ENCODE measurements around the gene CALCOCO1. TPM values are rescaled to one million over a fixed set of nuclear protein-coding genes. Genes with fewer than 3 reads are reported as not detected.

Gene CALCOCO1
- total and polyA plus RNA-seq, 2 of the 13 experiments (the other 11 are each of a cell fraction or from before 2014, with no cell fraction given), result 7.7 to 47.7 TPM

GRCh38 chr12:53727310-53728041 lies at the start of gene CALCOCO1 (continued):
- no peak for TF ChIP-seq ZNF142 (CRISPR knock-in tag; IDR thresholded peaks at IDR 0.05)
- no peak for TF ChIP-seq MXD1 (CRISPR knock-in tag; IDR thresholded peaks at IDR 0.05)
- 0 out of 2 replicates have a peak, but pooled peaks have one; percentile 39 for TF ChIP-seq HES4 (CRISPR knock-in tag; IDR thresholded peaks at IDR 0.05; ENCODE audit: borderline replicate concordance)
- TF ChIP-seq SRY (CRISPR knock-in tag; IDR thresholded peaks at IDR 0.05), result no peak
- TF ChIP-seq CEBPG (CRISPR knock-in tag; IDR thresholded peaks at IDR 0.05), result peak; percentile 27; the same call in 1 of the 2 replicates
- 0 out of 2 replicates have a peak, but pooled peaks have one; percentile 29 for TF ChIP-seq ZSCAN31 (CRISPR knock-in tag; IDR thresholded peaks at IDR 0.05; ENCODE audit: low read depth)
- TF ChIP-seq ZNF605 (CRISPR knock-in tag; IDR thresholded peaks at IDR 0.05), result peak; percentile 48; the same call in 1 of the 2 replicates
- no peak for TF ChIP-seq ASH2L (IDR thresholded peaks at IDR 0.05; ENCODE audit: insufficient read length, low read depth, low read length)
- TF ChIP-seq, protein P1, sequence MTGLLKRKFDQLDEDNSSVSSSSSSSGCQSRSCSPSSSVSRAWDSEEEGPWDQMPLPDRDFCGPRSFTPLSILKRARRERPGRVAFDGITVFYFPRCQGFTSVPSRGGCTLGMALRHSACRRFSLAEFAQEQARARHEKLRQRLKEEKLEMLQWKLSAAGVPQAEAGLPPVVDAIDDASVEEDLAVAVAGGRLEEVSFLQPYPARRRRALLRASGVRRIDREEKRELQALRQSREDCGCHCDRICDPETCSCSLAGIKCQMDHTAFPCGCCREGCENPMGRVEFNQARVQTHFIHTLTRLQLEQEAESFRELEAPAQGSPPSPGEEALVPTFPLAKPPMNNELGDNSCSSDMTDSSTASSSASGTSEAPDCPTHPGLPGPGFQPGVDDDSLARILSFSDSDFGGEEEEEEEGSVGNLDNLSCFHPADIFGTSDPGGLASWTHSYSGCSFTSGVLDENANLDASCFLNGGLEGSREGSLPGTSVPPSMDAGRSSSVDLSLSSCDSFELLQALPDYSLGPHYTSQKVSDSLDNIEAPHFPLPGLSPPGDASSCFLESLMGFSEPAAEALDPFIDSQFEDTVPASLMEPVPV (CRISPR knock-in tag; IDR thresholded peaks at IDR 0.05), result no peak
- TF ChIP-seq ZNF451 (CRISPR knock-in tag; IDR thresholded peaks at IDR 0.05), result 0 out of 2 replicates have a peak, but pooled peaks have one; percentile 61
- TF ChIP-seq, protein P2, sequence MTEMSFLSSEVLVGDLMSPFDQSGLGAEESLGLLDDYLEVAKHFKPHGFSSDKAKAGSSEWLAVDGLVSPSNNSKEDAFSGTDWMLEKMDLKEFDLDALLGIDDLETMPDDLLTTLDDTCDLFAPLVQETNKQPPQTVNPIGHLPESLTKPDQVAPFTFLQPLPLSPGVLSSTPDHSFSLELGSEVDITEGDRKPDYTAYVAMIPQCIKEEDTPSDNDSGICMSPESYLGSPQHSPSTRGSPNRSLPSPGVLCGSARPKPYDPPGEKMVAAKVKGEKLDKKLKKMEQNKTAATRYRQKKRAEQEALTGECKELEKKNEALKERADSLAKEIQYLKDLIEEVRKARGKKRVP (CRISPR knock-in tag; IDR thresholded peaks at IDR 0.05), result 0 out of 4 replicates have a peak, but pooled peaks of 1 of the 2 experiments have one; percentile 16
- TF ChIP-seq TOE1 (CRISPR knock-in tag; IDR thresholded peaks at IDR 0.05), result no peak
- TF ChIP-seq PRDM10 (CRISPR knock-in tag; IDR thresholded peaks at IDR 0.05; ENCODE audit: low read depth), result peak; percentile 88
- TF ChIP-seq KAT8 (CRISPR knock-in tag; IDR thresholded peaks at IDR 0.05), result peak; percentile 90
- no peak for TF ChIP-seq ZNF460 (CRISPR knock-in tag; IDR thresholded peaks at IDR 0.05; ENCODE audit: borderline replicate concordance)
- no peak for TF ChIP-seq ZNF263 (CRISPR knock-in tag; IDR thresholded peaks at IDR 0.05)

Measured in HepG2 (cell line).